Psoas muscle (tissue), 8 donors: ENCODE results near the gene ARAP1. TPM values are rescaled to one million over a fixed set of nuclear protein-coding genes. Genes with fewer than 3 reads are reported as not detected.
A peak's percentile ranks its signal among the peaks of the same experiment; 100 is the strongest.

Source experiments
- ATAC-seq, 4 donors: fragments of 200-7000 bp; cut with Tn5 transposase; one replicate each; pipeline ENCODE4 v1.9.1; 2020; ENCODE audit warnings: moderate library complexity in 3 of 4, mild to moderate bottlenecking in 2 of 4
- DNase-seq, 2 donors: peaks; one replicate each; pipeline ENCODE4 v3.0.0-alpha.2; 2020
- H3K27ac ChIP-seq: fragments of 200-600 bp; one replicate; pipeline ENCODE4 v1.8.0; 2022
- H3K27me3 ChIP-seq, 3 donors: fragments of 200-600 bp in 1 of 3; one replicate each; pipeline versions ENCODE4 v1.6.1 to v1.8.0; 2013 to 2022; ENCODE audit warnings: low read length in 2 of 3, mild to moderate bottlenecking in 2 of 3, moderate library complexity in 1 of 3; ENCODE audit not compliant: insufficient read depth in 3 of 3
- H3K36me3 ChIP-seq, 2 donors: fragments of 200-600 bp in 1 of 2; one replicate each; pipeline versions ENCODE4 v1.6.1 to v1.8.0; 2013 to 2022; ENCODE audit warnings: low read depth in 1 of 2, mild to moderate bottlenecking in 1 of 2, moderate library complexity in 1 of 2; ENCODE audit not compliant: insufficient read depth in 1 of 2
- H3K4me1 ChIP-seq: fragments of 200-600 bp; one replicate; pipeline ENCODE4 v1.8.0; 2022
- H3K4me3 ChIP-seq: fragments of 200-600 bp; one replicate; pipeline ENCODE4 v1.8.0; 2022; ENCODE audit warnings: mild to moderate bottlenecking
- H3K9me3 ChIP-seq: fragments of 200-600 bp; one replicate; pipeline ENCODE4 v1.8.0; 2022
- WGBS, 3 donors: extraction: QIAGEN DNeasy Blood & Tissue Kit; methylation state at CpG; one replicate each; pipeline versions ENCODE4 v1.1.6 to v1.1.7; 2013; 5-methylcytosine and 5-hydroxymethylcytosine counted together
- intact Hi-C, 2 donors: fragments of 100-400 bp; cut with DNase I; formaldehyde crosslinking; loops; one replicate each; pipeline versions ENCODE4 v1.11.0 to v1.14.2; 2022
- polyA plus RNA-seq, 3 donors: library from polyadenylated mRNA; stranded (reverse); fragments of 200-250 nt; gene quantifications; one replicate each; pipeline ENCODE4 v1.2.3, GENCODE V29; 2013
- total RNA-seq, 4 donors: library from RNA; stranded (reverse); fragmentation: NEBNext Ultra II Directional in 2 of 4; extraction: Animal tissue kit (Norgen Biotek cat#: 25700) in 2 of 4; gene quantifications; one replicate each; pipeline versions ENCODE4 v1.2.1 to v1.2.4, GENCODE V29; 2021 to 2023
- TF ChIP-seq, protein P1 (sequence below): fragments of 200-600 bp; IDR thresholded peaks from one replicate; pipeline ENCODE4 v1.8.0; 2022; ENCODE audit warnings: antibody characterized with exemption
- donor health status: healthy with polysubstance abuse.
- donor health status: DM: no; HTN: no; CAD: no; lungs with moderate emphysema.
- donor health status: Bipolar disorder and iron deficiency.
- donor health status: healthy.
- donor health status: DM: yes; HTN: yes; CAD: no.
- donor health status: DM: no; HTN: no; CAD: no.
- donor health status: DM: no; HTN: no; CAD: no.
- donor health status: DM: yes; HTN: yes; CAD: no.

Gene ARAP1
- total and polyA plus RNA-seq, 7 donors, result 16.0 to 27.5 (median 18.6) TPM

DNA sequence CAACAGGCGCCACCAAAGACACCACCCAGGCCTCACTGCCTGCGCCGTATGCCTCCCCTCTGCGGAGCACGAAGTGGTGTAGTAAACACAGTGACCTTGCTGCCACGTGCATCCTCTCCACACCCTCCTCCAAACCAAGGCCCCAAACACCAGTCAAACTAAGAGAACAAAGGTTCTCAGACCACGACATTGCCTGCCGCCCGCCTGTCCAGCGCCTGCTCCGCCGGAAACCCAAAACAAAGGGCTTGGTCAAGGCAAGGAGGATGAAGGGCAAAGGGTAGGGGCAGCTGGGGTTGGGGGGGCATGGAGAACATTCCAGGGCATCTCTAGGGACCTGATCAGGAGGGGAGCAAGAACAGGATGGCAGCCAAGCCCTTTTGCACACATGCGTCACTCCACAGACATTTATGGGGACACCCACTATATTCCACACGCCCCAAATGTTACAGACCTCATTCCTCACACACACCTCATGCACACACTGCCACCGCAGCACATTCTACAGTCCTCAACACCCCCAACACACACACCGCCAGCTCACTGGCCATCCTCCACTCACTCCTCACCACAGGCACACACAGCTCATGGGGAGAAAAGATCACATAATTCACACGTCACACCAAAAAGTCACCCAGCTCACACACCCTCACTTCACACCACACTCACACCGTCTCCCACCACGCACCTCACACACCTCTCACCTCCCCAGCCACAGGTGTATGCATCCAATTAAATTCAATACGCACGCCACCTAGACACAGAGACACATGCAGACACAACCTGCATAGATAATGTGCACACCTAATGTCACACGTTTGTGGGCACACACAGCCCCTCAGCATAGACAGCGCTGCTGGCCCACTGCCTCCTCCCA is 112.5 kb downstream of the ARAP1 start:
- H3K4me1 ChIP-seq, result peaks cover 7% of the 10 kb centered on the region
- no peaks in the 10 kb centered on the region for H3K36me3 ChIP-seq
- TF ChIP-seq, protein P1, sequence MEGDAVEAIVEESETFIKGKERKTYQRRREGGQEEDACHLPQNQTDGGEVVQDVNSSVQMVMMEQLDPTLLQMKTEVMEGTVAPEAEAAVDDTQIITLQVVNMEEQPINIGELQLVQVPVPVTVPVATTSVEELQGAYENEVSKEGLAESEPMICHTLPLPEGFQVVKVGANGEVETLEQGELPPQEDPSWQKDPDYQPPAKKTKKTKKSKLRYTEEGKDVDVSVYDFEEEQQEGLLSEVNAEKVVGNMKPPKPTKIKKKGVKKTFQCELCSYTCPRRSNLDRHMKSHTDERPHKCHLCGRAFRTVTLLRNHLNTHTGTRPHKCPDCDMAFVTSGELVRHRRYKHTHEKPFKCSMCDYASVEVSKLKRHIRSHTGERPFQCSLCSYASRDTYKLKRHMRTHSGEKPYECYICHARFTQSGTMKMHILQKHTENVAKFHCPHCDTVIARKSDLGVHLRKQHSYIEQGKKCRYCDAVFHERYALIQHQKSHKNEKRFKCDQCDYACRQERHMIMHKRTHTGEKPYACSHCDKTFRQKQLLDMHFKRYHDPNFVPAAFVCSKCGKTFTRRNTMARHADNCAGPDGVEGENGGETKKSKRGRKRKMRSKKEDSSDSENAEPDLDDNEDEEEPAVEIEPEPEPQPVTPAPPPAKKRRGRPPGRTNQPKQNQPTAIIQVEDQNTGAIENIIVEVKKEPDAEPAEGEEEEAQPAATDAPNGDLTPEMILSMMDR, result no peak
- H3K9me3 ChIP-seq, result no peaks in the 10 kb centered on the region
- DNase-seq (peak in 1 of 2 donors; percentile 67), ATAC-seq (no peak)
- 72 to 82% (median 76%) methylated on average over 23 of the region's 23 CpGs for WGBS, 3 donors
- H3K27ac ChIP-seq, result peak overlapping the region; percentile 50
- intact Hi-C loops, result loop anchor here in 1 of 2 donors (10.0 kb wide), 1 partner anchor 165 kb away; no protein-coding TSS in a partner anchor
- peaks cover 0 to 17% (median 0%) of the 10 kb centered on the region in 3 donors for H3K27me3 ChIP-seq
- H3K4me3 ChIP-seq, result peak overlapping the region; percentile 72

DNA sequence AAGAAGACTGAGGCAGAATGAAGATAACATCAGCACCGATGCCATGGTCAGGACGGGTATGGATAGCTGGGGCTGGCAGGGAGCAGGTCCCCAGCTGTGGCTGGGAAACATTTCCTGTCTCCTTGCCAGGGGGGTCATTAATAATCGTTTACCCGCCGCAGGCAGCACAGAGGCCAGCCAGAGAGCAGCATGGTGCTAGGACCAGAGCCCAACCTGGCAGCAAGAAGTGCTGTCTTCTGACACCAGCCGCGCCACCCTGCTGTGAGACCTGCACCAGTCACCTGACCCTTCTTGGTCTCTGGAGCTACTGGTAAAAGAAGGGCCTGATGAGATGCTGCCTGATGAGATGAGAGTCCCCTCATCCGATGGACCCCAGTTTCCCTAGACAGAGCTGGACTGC is 114.3 kb downstream of the ARAP1 start:
- Histone ChIP-seq H3K36me3 (no peaks in the 10 kb centered on the region), H3K27ac (peak overlapping the region; percentile 16), H3K9me3 (no peaks in the 10 kb centered on the region), H3K4me1 (peaks cover 7% of the 10 kb centered on the region), H3K4me3 (no peak overlapping the region), H3K27me3 (peaks cover 0 to 17% (median 0%) of the 10 kb centered on the region in 3 donors)
- TF ChIP-seq, protein P1, result no peak
- DNase-seq (no peak), ATAC-seq (no peak)
- WGBS, 3 donors, result 29 to 32% (median 30%) methylated on average over 8 of the region's 8 CpGs
- intact Hi-C loops, result no loop called here

DNA sequence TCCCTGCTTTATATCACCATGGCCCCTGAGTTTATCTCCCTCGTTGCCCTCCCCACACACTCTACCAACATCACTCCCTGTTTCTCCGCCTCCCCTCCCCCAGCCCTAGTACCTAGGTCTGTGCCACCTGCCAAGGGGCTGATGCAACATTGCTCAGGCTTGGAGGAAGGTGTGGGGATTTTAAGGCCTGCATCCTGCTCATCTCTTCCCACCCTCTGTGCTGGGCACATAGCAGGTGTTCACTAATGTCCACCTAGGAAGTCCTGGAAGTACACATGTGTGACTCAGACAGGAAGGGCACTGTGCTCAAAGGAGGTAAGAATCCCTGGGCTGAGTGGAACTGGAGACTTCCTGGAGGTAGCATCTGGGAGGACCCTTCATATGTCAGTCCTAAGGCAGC is 115.0 kb downstream of the ARAP1 start:
- intact Hi-C loops, result no loop called here
- WGBS, 3 donors, result 81 to 85% (median 83%) methylated on average over 2 of the region's 2 CpGs
- Histone ChIP-seq H3K9me3 (no peaks in the 10 kb centered on the region), H3K4me1 (peaks cover 12% of the 10 kb centered on the region), H3K36me3 (no peaks in the 10 kb centered on the region), H3K27ac (peak overlapping the region; percentile 16), H3K27me3 (peaks cover 0 to 17% (median 0%) of the 10 kb centered on the region in 3 donors), H3K4me3 (no peak overlapping the region)
- DNase-seq (no peak), ATAC-seq (no peak)
- TF ChIP-seq, protein P1, result no peak

DNA sequence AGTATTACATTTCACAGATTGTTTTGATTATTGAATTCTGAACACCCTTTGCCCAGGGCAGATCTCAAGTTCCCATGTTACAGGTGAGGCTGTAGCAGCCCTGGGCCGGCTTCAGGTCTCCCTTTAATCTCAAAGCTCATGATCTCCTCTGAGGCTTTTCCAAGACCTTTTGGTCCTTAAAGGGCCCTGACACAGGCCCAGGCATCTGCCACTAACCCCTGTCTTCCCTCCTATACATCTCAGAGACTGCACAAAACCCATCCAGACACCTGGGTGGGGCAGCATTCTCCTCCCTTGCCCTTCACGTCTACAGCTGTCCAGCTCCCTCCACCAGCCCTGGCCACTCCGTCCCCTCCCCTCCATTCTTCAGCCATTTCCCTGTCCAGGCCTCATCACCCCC is 115.8 kb downstream of the ARAP1 start:
- TF ChIP-seq, protein P1, result no peak
- intact Hi-C loops, result no loop called here
- no peak overlapping the region for H3K4me3 ChIP-seq
- H3K36me3 ChIP-seq, result no peaks in the 10 kb centered on the region
- H3K9me3 ChIP-seq, result no peaks in the 10 kb centered on the region
- H3K4me1 ChIP-seq, result peaks cover 13% of the 10 kb centered on the region
- no peak for ATAC-seq
- DNase-seq, result no peak
- peaks cover 0 to 10% (median 0%) of the 10 kb centered on the region in 3 donors for H3K27me3 ChIP-seq
- no peak overlapping the region for H3K27ac ChIP-seq
- WGBS, 3 donors, result 67 to 80% (median 68%) methylated on average over 3 of the region's 3 CpGs
